HG03575 (cell line): Measurements from ENCODE around the gene GALNT2.

Experiments
- ATAC-seq: cut with Tn5 transposase; IDR thresholded peaks from one replicate; pipeline ENCODE4 v1.9.1; 2021; ENCODE audit not compliant: unreplicated experiment, insufficient number of reproducible peaks, low FRiP score; ENCODE audit errors: extremely low read depth

The GALNT2 gene

GRCh38 chr1:230313453-230314141, 246.6 kb downstream of the GALNT2 start:
- no peak for ATAC-seq

GRCh38 chr1:230314142-230314470, 247.1 kb downstream of the GALNT2 start:
- no peak for ATAC-seq

GRCh38 chr1:230315099-230315498, 248.1 kb downstream of the GALNT2 start:
- ATAC-seq, result no peak

GRCh38 chr1:230316864-230317745, 250.1 kb downstream of the GALNT2 start:
- ATAC-seq, result no peak

GRCh38 chr1:230317823-230318819, 251.1 kb downstream of the GALNT2 start:
- ATAC-seq, result no peak

- ATAC-seq, result no peak
Measured at GRCh38 chr1:230319014-230319747, 252.1 kb downstream of the GALNT2 start.

- ATAC-seq, result no peak
Measured at GRCh38 chr1:230320804-230321203, 253.8 kb downstream of the GALNT2 start.

- ATAC-seq, result no peak
Measured at GRCh38 chr1:230321341-230321740, 254.3 kb downstream of the GALNT2 start.

- no peak for ATAC-seq
Measured at GRCh38 chr1:230321741-230322420, 254.8 kb downstream of the GALNT2 start.

GRCh38 chr1:230322421-230322756, 255.4 kb downstream of the GALNT2 start:
- ATAC-seq, result no peak

- ATAC-seq, result no peak
Measured at GRCh38 chr1:230322967-230323547, 256.0 kb downstream of the GALNT2 start.

- no peak for ATAC-seq
Measured at GRCh38 chr1:230323686-230324085, 256.6 kb downstream of the GALNT2 start.

- no peak for ATAC-seq
Measured at GRCh38 chr1:230326971-230327891, 260.2 kb downstream of the GALNT2 start.

- ATAC-seq, result no peak
Measured at GRCh38 chr1:230327892-230328284, 260.9 kb downstream of the GALNT2 start.

- ATAC-seq, result no peak
Measured at GRCh38 chr1:230328342-230329015, 261.4 kb downstream of the GALNT2 start.

- ATAC-seq, result no peak
Measured at GRCh38 chr1:230330157-230330556, 263.1 kb downstream of the GALNT2 start.
